Measurements from ENCODE around the gene ITCH. TPM values are rescaled to one million over a fixed set of nuclear protein-coding genes. Genes with fewer than 3 reads are reported as not detected.

The ITCH gene
- total and polyA plus RNA-seq, 2 donors (not counting 3 experiments of a cell fraction or from before 2014, with no cell fraction given) = 6.4 to 57.4 TPM

- no peaks in the 10 kb centered on the region for H4K20me1 ChIP-seq (replicated peaks; ENCODE audit: control insufficient read depth, extremely low read depth, insufficient read depth, low read length)
- FAIRE-seq (no peak), DNase-seq (ENCODE audit: low read depth, low spot score) (no peak)
- CTCF ChIA-PET = interaction anchor here (0.6 to 1.4 kb wide), 4 partner anchors 10 to 231 kb away, joined by 3 to 4 read pairs (median 4); no protein-coding TSS in a partner anchor
- H3K9ac ChIP-seq (replicated peaks; ENCODE audit: extremely low read depth, insufficient read depth, low read length) = no peak overlapping the region
- H3K27ac ChIP-seq (ENCODE audit: insufficient read depth, low read depth, low read length) = no peak overlapping the region
- no peaks in the 10 kb centered on the region for H3K4me1 ChIP-seq (ENCODE audit: control insufficient read depth, extremely low read depth, insufficient read depth, low read length)
- dilution Hi-C loops (cut with MboI; ENCODE audit: extremely low pct_ligation_motif_present, low sequenced_read_pairs) (no loop called here), intact Hi-C loops (cut with micrococcal nuclease) (no loop called here)
- no peaks in the 10 kb centered on the region for H3K9me3 ChIP-seq (replicated peaks; ENCODE audit: control insufficient read depth, insufficient read depth, low read length)
- H3K4me3 ChIP-seq (replicated peaks in 1 of 3; ENCODE audit: insufficient read depth in 1 of 3, low read depth in 1 of 3, low read length in 3 of 3) = no peak overlapping the region
- H3K36me3 ChIP-seq (ENCODE audit: control insufficient read depth in 2 of 2, extremely low read depth in 1 of 2, insufficient read depth in 2 of 2, low read length in 2 of 2) = peaks cover 9 to 12% of the 10 kb centered on the region in 2 experiments
- no peak overlapping the region for H3K4me2 ChIP-seq (ENCODE audit: insufficient read depth, low read length)
- no TSS peak for BruUV-seq (replicated peaks)
- TF ChIP-seq POLR2A (IDR thresholded peaks at IDR 0.05; ENCODE audit: low read depth, low read length) (no peak), CTCF (IDR thresholded peaks at IDR 0.05; ENCODE audit: extremely low read depth in 1 of 2, insufficient read depth in 1 of 2, low read depth in 1 of 2, low read length in 2 of 2) (no peak), FOS (IDR thresholded peaks at IDR 0.05; ENCODE audit: borderline replicate concordance, insufficient read depth, low read length) (no peak), EZH2 (IDR thresholded peaks at IDR 0.05; ENCODE audit: borderline replicate concordance, low read depth, low read length, severe bottlenecking) (no peak), GATA2 (IDR thresholded peaks at IDR 0.05; ENCODE audit: insufficient read depth, insufficient read length, low read depth, low read length) (no peak), MAX (IDR thresholded peaks at IDR 0.05; ENCODE audit: insufficient read depth, insufficient read length) (no peak), MYC (IDR thresholded peaks at IDR 0.05; ENCODE audit: low read depth, low read length) (no peak)
- H2AFZ ChIP-seq (ENCODE audit: low read depth, low read length) = no peak overlapping the region
- H3K27me3 ChIP-seq (ENCODE audit: control insufficient read depth in 2 of 2, insufficient read depth in 2 of 2, low read length in 2 of 2) = no peaks in the 10 kb centered on the region
- H3K79me2 ChIP-seq (ENCODE audit: control insufficient read depth, insufficient read depth, low read length) = no peaks in the 10 kb centered on the region
- H3K9me1 ChIP-seq (replicated peaks; ENCODE audit: control insufficient read depth, extremely low read depth, insufficient read depth, low read length) = no peaks in the 10 kb centered on the region
- POLR2A ChIA-PET = no interaction called here
Observed at GRCh38 chr20:34543463-34544056, 180.5 kb downstream of the ITCH start.

All from endothelial cell of umbilical vein (primary cell).